ENCODE measurements around the gene CENPS.

CENPS gene

DNA sequence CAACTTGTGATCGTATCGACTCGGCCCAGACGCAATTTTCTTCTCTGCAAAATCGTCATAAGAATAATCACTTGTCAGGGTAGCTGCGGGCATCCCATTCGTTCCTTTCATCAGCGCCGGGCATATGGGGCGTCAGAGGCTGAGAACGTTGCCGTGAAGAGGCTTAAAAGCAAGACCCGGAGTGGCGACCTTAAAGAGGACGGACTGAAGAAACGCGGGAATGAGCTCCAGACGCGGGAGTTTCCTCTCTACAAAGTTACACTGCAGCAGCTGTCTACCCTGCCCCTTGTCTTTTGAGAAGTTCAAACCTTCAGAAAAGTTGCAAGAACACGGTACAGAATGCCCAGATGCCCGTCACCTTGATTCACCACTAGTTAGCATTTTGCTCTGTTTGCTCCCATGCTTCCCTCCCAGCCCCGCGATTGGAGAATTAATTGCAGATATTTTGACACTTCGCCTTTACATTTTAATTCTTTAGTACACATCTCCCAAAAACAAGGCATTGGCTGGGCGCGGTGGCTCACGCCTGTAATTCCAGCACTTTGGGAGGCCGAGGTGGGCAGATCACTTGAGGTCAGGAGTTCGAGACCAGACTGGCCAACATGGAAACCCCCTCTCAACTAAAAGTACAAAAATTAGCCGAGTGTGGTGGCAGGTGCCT is 967 bp downstream of the CENPS start:
- in situ Hi-C loops (cut with MboI; ENCODE audit: low sequenced_read_pairs, unreplicated experiment): loop anchor here (10.0 kb wide), 1 partner anchor 54 kb away; no protein-coding TSS in a partner anchor
- TF ChIP-seq, protein P1, sequence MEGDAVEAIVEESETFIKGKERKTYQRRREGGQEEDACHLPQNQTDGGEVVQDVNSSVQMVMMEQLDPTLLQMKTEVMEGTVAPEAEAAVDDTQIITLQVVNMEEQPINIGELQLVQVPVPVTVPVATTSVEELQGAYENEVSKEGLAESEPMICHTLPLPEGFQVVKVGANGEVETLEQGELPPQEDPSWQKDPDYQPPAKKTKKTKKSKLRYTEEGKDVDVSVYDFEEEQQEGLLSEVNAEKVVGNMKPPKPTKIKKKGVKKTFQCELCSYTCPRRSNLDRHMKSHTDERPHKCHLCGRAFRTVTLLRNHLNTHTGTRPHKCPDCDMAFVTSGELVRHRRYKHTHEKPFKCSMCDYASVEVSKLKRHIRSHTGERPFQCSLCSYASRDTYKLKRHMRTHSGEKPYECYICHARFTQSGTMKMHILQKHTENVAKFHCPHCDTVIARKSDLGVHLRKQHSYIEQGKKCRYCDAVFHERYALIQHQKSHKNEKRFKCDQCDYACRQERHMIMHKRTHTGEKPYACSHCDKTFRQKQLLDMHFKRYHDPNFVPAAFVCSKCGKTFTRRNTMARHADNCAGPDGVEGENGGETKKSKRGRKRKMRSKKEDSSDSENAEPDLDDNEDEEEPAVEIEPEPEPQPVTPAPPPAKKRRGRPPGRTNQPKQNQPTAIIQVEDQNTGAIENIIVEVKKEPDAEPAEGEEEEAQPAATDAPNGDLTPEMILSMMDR (IDR thresholded peaks at IDR 0.05; ENCODE audit: borderline replicate concordance, control extremely low read depth, extremely low read depth, insufficient read depth, missing control alignments): no peak
- no peak for DNase-seq (ENCODE audit: low spot score)

DNA sequence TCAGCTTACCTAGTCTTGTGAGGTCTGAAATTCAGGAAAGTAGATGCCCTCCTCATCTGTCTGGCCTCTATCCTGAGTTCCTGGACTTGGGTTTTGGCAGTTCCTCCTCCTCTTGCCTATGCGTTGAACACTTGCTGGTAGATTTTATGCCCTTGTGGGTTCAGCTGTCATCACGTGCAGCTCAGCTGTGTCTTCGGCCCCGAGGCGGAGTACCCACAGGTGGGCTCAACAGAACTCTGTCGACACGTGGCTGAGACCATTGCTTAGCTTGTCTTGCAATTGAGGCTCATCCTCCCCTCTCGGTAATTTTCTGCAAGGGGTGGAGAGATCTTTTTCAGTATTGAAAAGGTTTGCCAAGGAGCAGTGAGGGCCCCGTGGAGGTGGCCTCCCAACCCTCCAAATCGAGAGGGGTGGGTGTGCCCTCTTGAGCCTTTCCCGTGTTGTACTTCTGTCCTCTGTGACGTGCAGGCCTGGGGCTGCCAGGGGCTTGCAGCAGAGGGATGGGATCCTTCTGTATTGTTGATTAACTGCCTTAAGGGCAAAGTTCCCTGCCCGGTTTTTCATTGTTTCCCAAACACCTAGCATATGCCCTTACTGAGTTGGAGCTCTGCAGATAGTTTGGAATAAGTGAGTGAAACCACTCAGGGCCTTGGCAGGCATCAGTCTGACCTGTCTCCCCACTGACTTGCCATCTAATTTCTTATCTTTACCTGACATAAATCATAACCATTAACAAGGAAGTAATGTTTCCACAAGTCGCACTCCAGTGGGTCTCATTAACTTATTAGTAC is 2.9 kb downstream of the CENPS start:
- in situ Hi-C loops (cut with MboI; ENCODE audit: low sequenced_read_pairs, unreplicated experiment): loop anchor here (10.0 kb wide), 1 partner anchor 52 kb away; no protein-coding TSS in a partner anchor
- TF ChIP-seq, protein P1 (IDR thresholded peaks at IDR 0.05; ENCODE audit: borderline replicate concordance, control extremely low read depth, extremely low read depth, insufficient read depth, missing control alignments): no peak
- no peak for DNase-seq (ENCODE audit: low spot score)

DNA sequence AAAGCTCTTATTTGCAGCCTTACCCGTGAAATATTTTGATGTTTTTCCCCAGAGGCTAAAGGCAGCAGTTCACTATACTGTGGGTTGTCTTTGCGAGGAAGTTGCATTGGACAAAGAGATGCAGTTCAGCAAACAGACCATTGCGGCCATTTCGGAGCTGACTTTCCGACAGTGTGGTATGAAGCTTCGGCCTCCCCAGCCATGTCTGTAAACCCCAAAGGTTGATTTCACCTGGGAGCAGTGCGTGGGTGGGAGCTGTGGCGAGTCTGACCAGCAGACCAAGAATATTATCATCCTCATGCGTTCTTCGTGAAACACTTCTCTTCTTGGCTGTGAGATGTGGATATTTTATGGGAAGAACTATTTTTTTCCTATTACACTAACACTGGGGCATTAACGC is 3.6 kb downstream of the CENPS start:
- no peak for DNase-seq (ENCODE audit: low spot score)
- TF ChIP-seq, protein P1 (IDR thresholded peaks at IDR 0.05; ENCODE audit: borderline replicate concordance, control extremely low read depth, extremely low read depth, insufficient read depth, missing control alignments): no peak
- in situ Hi-C loops (cut with MboI; ENCODE audit: low sequenced_read_pairs, unreplicated experiment): loop anchor here (10.0 kb wide), 1 partner anchor 51 kb away; no protein-coding TSS in a partner anchor

DNA sequence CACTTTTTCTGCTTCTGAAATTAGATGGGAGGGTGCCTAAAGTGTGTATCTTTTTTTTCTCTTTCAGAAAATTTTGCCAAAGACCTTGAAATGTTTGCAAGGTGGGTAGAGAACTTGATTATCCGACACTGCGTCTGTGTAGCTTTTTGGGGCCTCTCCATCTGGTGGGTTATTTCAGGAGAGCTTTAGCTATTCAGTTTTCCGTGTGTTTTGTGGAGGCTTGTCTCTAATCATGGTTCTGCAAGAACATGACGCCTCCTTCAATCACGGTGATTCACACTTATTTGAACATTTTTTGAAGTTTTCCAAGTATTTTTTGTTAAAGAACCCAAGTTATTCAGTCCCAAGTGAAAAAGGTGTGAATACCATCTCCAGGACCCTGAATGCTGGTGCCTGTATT is 4.4 kb downstream of the CENPS start:
- DNase-seq (ENCODE audit: low spot score): no peak
- in situ Hi-C loops (cut with MboI; ENCODE audit: low sequenced_read_pairs, unreplicated experiment): loop anchor here (10.0 kb wide), 1 partner anchor 50 kb away; no protein-coding TSS in a partner anchor
- TF ChIP-seq, protein P1 (IDR thresholded peaks at IDR 0.05; ENCODE audit: borderline replicate concordance, control extremely low read depth, extremely low read depth, insufficient read depth, missing control alignments): no peak

DNA sequence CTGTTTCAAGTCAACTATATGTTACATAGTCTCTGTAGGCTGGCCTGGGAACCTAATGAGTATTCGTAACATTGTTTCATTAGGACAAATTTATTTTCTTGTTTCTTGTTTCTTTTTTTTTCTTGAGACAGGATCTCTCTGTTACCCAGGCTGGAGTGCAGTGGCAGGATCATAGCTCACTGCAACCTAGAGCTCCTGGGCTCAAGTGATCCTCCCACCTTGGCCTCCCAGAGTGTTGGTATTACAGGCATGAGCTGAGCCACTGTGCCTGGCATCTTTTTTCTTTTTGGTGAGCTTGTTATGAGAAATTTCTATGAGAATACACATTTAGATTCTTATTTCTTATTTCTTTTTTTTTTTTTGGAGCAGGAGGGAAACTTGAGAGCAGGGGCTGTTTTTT is 6.8 kb downstream of the CENPS start:
- in situ Hi-C loops (cut with MboI; ENCODE audit: low sequenced_read_pairs, unreplicated experiment): loop anchor here (10.0 kb wide), 1 partner anchor 48 kb away; no protein-coding TSS in a partner anchor
- DNase-seq (ENCODE audit: low spot score): no peak
- TF ChIP-seq, protein P1 (IDR thresholded peaks at IDR 0.05; ENCODE audit: borderline replicate concordance, control extremely low read depth, extremely low read depth, insufficient read depth, missing control alignments): no peak

DNA sequence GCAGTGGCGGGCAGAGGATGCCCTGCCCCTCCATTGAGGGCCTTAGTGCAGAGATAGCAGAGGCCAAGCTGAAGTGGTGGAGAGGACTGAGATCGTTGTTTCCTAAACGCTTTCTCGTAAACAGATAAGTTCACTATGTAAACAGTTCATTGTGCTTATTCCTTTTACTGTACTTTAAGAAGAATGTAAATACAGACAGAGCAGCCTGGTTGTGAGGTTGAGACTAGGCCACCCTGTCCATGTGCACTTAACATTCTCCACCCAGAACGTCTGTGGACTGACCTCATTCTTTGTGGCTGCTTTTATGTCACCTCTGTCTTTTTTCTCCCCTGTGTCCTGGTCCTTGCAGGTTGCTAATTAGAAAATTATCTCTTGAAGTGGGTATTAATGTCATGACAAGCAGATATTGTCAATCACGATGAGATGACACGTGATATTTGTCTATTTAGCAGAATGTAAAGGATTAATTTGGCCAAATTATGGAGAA is 8.5 kb downstream of the CENPS start:
- DNase-seq (ENCODE audit: low spot score): no peak
- in situ Hi-C loops (cut with MboI; ENCODE audit: low sequenced_read_pairs, unreplicated experiment): loop anchor here (10.0 kb wide), 1 partner anchor 46 kb away; no protein-coding TSS in a partner anchor

More for the DNA sequence above, 8.5 kb downstream of the CENPS start:
- TF ChIP-seq, protein P1 (IDR thresholded peaks at IDR 0.05; ENCODE audit: borderline replicate concordance, control extremely low read depth, extremely low read depth, insufficient read depth, missing control alignments): no peak

All from GM13976 (cell line).